Measurements from ENCODE around the gene PPM1H. TPM values are rescaled to one million over a fixed set of nuclear protein-coding genes. Genes with fewer than 3 reads are reported as not detected.

The PPM1H gene
- total and polyA plus RNA-seq, 2 donors (not counting 1 experiment from before 2014, with no cell fraction given), result 0.01 TPM; not detected in 1

DNA sequence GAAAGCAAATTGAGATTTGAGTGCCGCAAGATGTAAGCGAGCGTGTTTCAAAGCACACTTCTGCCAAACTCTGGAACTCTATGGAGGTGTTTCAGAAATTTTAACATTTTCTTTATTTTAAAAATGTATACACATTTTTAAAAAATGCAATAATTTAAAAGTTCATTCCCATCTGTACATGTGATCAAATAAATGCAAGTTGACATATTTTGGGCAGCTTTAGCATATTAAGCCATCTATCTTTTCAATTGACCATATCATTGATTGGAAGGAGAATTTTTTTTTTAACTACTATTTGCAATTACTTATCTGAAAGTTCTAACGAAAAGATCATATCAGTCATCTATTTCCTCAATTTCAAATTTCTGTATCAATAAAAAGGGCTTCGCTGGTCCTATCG is 101.3 kb downstream of the PPM1H start:
- Histone ChIP-seq H4K20me1 (ENCODE audit: control insufficient read depth, insufficient read depth, low read length, poor library complexity, severe bottlenecking) (no peaks in the 10 kb centered on the region), H3K9me3 (ENCODE audit: control extremely low read depth in 1 of 3, control insufficient read depth in 2 of 3, insufficient read depth in 1 of 3, low read length in 2 of 3) (no peaks in the 10 kb centered on the region), H3K36me3 (replicated peaks in 1 of 2; ENCODE audit: control extremely low read depth in 1 of 2, control insufficient read depth in 1 of 2, extremely low read depth in 1 of 2, insufficient read depth in 2 of 2, low read length in 1 of 2) (no peaks in the 10 kb centered on the region), H3K9ac (ENCODE audit: low read length) (no peak overlapping the region), H3K4me2 (replicated peaks; ENCODE audit: low read depth, low read length, poor library complexity, severe bottlenecking) (no peak overlapping the region), H3K79me2 (ENCODE audit: control insufficient read depth, insufficient read depth, low read length) (no peaks in the 10 kb centered on the region), H2AFZ (ENCODE audit: insufficient read depth, low read depth, low read length, poor library complexity, severe bottlenecking) (no peak overlapping the region), H3K4me1 (ENCODE audit: control insufficient read depth in 2 of 2, insufficient read depth in 2 of 2, low read length in 2 of 2) (no peaks in the 10 kb centered on the region), H3K27me3 (replicated peaks in 1 of 4; ENCODE audit: control extremely low read depth in 1 of 4, control insufficient read depth in 3 of 4, insufficient read depth in 4 of 4, low read length in 3 of 4) (no peaks in the 10 kb centered on the region), H3K4me3 (ENCODE audit: control extremely low read depth in 1 of 5, extremely low read depth in 1 of 5, insufficient read depth in 1 of 5, low read depth in 2 of 5, low read length in 4 of 5) (no peak overlapping the region), H3K27ac (ENCODE audit: low read length in 2 of 2) (no peak overlapping the region)
- Mint-ChIP-seq H3K27me3 (peaks cover 3% of the 10 kb centered on the region), H3K4me1 (no peaks in the 10 kb centered on the region), H3K9me3 (ENCODE audit: insufficient read depth) (no peaks in the 10 kb centered on the region), H3K27ac (no peak overlapping the region), H3K4me3 (no peak overlapping the region)
- no CpG with 5 or more reads among the region's 6 CpGs for whole genome bisulfite sequencing (ENCODE audit: insufficient coverage)
- POLR2A ChIA-PET, result no interaction called here
- intact Hi-C loops (cut with micrococcal nuclease), result no loop called here
- ATAC-seq (ENCODE audit: low read depth) (no peak), DNase-seq (no peak)
- CTCF ChIA-PET, result interaction anchor here (1.2 kb wide), 1 partner anchor 21 kb away, joined by 3 read pairs; no protein-coding TSS in a partner anchor
- TF ChIP-seq, protein P1, sequence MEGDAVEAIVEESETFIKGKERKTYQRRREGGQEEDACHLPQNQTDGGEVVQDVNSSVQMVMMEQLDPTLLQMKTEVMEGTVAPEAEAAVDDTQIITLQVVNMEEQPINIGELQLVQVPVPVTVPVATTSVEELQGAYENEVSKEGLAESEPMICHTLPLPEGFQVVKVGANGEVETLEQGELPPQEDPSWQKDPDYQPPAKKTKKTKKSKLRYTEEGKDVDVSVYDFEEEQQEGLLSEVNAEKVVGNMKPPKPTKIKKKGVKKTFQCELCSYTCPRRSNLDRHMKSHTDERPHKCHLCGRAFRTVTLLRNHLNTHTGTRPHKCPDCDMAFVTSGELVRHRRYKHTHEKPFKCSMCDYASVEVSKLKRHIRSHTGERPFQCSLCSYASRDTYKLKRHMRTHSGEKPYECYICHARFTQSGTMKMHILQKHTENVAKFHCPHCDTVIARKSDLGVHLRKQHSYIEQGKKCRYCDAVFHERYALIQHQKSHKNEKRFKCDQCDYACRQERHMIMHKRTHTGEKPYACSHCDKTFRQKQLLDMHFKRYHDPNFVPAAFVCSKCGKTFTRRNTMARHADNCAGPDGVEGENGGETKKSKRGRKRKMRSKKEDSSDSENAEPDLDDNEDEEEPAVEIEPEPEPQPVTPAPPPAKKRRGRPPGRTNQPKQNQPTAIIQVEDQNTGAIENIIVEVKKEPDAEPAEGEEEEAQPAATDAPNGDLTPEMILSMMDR (IDR thresholded peaks at IDR 0.05), result no peak
- TF ChIP-seq EZH2 (IDR thresholded peaks at IDR 0.05; ENCODE audit: borderline replicate concordance, insufficient read depth, low read depth, low read length, poor library complexity, severe bottlenecking), result no peak

DNA sequence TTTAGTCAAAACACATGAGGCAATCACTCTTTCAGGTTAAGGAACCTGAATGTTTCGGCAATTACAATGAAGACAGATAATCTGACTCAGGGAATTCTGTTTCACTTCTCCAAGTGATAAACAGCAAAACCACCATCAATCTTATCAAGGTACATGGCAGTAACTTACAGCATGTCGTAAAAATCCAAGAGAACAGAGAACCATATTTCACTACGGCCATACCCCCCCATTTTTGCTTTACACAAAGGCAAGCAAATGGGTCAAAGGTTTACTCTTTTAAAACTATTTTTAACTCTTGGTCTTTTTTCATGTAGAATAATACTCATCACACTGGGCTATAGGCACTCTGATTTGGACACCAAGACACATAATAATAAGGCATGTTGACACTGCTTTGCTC is 102.4 kb downstream of the PPM1H start:
- Histone ChIP-seq H3K9ac (ENCODE audit: low read length) (no peak overlapping the region), H3K9me3 (ENCODE audit: control extremely low read depth in 1 of 3, control insufficient read depth in 2 of 3, insufficient read depth in 1 of 3, low read length in 2 of 3) (no peaks in the 10 kb centered on the region), H3K36me3 (replicated peaks in 1 of 2; ENCODE audit: control extremely low read depth in 1 of 2, control insufficient read depth in 1 of 2, extremely low read depth in 1 of 2, insufficient read depth in 2 of 2, low read length in 1 of 2) (no peaks in the 10 kb centered on the region), H3K27me3 (replicated peaks in 1 of 4; ENCODE audit: control extremely low read depth in 1 of 4, control insufficient read depth in 3 of 4, insufficient read depth in 4 of 4, low read length in 3 of 4) (no peaks in the 10 kb centered on the region), H3K79me2 (ENCODE audit: control insufficient read depth, insufficient read depth, low read length) (no peaks in the 10 kb centered on the region), H3K4me1 (ENCODE audit: control insufficient read depth in 2 of 2, insufficient read depth in 2 of 2, low read length in 2 of 2) (no peaks in the 10 kb centered on the region), H2AFZ (ENCODE audit: insufficient read depth, low read depth, low read length, poor library complexity, severe bottlenecking) (no peak overlapping the region), H3K27ac (ENCODE audit: low read length in 2 of 2) (no peak overlapping the region), H3K4me2 (replicated peaks; ENCODE audit: low read depth, low read length, poor library complexity, severe bottlenecking) (no peak overlapping the region), H4K20me1 (ENCODE audit: control insufficient read depth, insufficient read depth, low read length, poor library complexity, severe bottlenecking) (no peaks in the 10 kb centered on the region), H3K4me3 (ENCODE audit: control extremely low read depth in 1 of 5, extremely low read depth in 1 of 5, insufficient read depth in 1 of 5, low read depth in 2 of 5, low read length in 4 of 5) (no peak overlapping the region)
- Mint-ChIP-seq H3K27ac (no peak overlapping the region), H3K4me3 (no peak overlapping the region), H3K4me1 (no peaks in the 10 kb centered on the region), H3K9me3 (ENCODE audit: insufficient read depth) (no peaks in the 10 kb centered on the region), H3K27me3 (no peaks in the 10 kb centered on the region)
- ATAC-seq (ENCODE audit: low read depth), result no peak
- POLR2A ChIA-PET, result no interaction called here
- no peak for DNase-seq
- no peak for TF ChIP-seq EZH2 (IDR thresholded peaks at IDR 0.05; ENCODE audit: borderline replicate concordance, insufficient read depth, low read depth, low read length, poor library complexity, severe bottlenecking)
- TF ChIP-seq, protein P1 (IDR thresholded peaks at IDR 0.05), result no peak
- intact Hi-C loops (cut with micrococcal nuclease), result no loop called here
- 89% methylated on average over 3 of the region's 3 CpGs for WGBS (ENCODE audit: insufficient coverage)
- CTCF ChIA-PET, result interaction anchor here (1.2 kb wide), 1 partner anchor 20 kb away, joined by 3 read pairs; no protein-coding TSS in a partner anchor

All from B cell (primary cell).